ENCODE results near the gene FOXG1. TPM values are rescaled to one million over a fixed set of nuclear protein-coding genes. Genes with fewer than 3 reads are reported as not detected.

The FOXG1 gene
- 1.8 and 4.5 TPM in 2 replicates for total RNA-seq (2014; rRNA removed; shearing (Covaris generic))

DNA sequence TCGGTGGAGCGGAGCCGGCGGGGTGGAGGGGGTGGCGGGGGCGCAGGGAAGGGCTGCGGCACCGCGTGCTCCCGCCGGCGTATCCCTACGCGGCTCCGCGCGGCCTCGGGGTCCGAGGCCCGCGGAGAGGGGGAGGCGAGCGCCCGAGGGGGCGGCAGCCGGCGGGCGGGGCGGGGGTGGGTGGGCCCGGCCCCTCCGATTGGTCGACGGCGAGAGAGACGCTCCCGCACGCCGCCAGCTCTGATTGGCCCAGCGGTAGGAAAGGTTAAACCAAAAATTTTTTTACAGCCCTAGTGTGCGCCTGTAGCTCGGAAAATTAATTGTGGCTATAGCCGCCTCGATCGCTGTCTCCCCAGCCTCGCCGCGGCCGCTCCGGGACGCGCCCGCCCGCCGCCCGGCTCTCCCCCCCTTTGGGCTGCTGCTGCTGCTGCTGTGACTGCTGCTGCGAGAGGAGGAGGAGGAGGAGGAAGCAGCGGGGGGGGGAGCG is at the start of gene FOXG1:
Gene FOXG1 (plus strand): TSS at position 319 of the 487 bp plus-strand sequence. CDS start 493 bp downstream, outside the sequence.
- DNase-seq (ENCODE audit: low read depth), result peak; percentile 97

DNA sequence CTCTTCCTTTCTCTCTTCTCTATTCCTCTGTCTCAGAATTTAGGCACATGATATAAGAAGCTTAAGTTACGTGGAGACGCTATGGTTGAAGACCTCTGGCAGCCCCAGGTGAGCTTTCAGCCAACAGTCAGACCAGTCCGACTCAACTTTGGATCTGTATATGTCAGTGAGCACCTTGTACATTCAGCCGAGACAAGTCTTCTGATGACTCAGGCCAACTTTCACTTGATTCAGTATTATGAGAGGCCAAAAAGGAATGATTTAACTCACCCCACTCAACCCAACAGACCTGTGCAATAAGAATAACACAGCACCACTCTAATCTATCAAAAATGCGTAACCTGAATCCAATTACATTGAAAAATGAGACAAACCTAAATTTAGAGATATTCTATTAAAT is 47.5 kb upstream of the FOXG1 start:
- no peak for DNase-seq (ENCODE audit: low read depth)

GRCh38 chr14:28731358-28731757 is 35.2 kb upstream of the FOXG1 start:
- DNase-seq (ENCODE audit: low read depth), result no peak

DNA sequence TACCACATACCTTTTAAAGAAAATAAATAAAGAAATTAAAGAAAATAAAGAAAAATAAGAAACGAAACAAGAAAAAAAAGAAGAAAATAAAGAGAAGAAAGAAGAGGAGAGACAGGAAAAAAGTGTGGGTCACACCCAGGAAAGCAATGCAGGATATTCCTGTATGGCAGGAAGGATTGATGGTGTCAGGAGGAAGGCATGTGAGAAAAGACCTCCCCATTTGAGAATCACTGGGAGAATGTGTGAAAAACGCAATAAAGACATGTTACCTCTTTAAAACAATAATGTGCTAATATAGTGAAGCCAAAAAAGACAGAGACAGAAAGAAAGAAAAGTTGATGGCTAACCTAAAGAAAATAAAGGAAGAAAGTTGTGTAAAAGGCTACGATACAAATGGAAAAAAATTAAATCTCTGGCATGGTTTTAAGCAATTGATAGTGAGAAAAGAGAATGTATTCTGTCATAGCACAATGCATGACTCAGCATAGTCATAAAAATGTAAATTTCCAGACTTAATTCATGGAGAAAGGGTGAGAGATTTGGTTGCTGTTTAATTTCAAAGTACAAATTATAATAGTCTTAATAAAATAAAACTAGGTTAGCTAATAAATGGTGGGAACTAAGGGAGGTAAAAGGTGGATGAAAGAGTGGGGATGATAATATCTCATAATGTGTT is 24.3 kb upstream of the FOXG1 start:
- peak; percentile 36 for DNase-seq (ENCODE audit: low read depth)

DNA sequence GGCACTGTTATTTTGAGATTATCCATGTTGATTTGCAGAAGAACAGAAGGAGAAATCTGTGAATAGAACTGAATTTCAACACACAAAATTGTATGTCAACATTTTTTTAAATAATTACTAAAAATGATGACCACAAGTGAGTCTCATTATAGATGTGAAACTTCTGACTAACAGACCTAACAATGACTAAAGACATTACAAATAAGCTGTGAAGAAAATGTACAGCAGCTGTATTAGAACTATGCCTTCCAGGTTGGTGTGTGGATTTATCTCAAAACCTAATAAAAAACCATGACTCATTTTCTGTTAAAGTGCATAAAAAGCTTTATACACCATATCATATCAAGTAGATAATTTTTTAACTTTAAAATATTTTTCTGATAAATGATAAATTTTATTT is 22.5 kb upstream of the FOXG1 start:
- no peak for DNase-seq (ENCODE audit: low read depth)

GRCh38 chr14:28745176-28745575 is 21.4 kb upstream of the FOXG1 start:
- no peak for DNase-seq (ENCODE audit: low read depth)

- no peak for DNase-seq (ENCODE audit: low read depth)
These were observed 20.3 kb upstream of the FOXG1 start for GRCh38 chr14:28746247-28746646.

GRCh38 chr14:28751467-28752058 is 15.0 kb upstream of the FOXG1 start:
- DNase-seq (ENCODE audit: low read depth), result peak; percentile 77

DNA sequence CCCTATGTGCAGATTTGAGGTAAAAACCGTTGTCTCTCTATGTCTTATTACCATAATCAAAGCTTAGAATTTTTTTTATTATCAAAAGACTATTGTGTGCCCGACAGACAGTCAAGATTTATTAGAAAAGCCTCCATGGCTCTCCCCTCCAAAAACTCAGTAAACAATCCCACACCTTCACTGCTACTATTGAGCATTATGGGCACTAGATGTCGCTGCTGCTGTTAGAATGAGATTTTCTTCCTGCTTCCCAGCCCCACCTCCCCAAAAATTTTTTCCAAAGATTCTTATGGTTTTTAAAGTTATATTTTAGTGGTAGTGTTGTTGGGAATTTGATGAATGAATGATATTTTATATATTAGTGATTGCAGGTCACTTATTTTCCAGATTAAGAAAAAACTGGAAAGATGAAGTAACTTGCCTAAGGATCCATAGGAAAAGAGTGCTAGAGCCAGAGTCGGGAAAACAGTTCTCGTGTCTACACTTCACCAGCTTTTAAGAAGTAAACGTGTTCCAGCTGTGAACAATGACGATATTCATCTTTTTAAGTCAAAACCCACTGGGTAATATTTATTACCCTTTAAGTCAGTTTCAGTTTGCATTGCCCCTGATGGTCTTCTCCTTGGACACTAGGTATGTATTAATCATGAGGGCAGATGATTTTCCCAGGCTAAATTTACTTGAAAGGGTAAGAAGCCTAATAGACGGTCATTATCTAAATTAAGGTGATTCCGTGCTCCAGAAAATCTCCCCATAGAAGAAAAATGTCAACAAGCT is 12.2 kb upstream of the FOXG1 start:
- DNase-seq (ENCODE audit: low read depth), result peak; percentile 60

- no peak for DNase-seq (ENCODE audit: low read depth)
These were observed 11.3 kb upstream of the FOXG1 start for GRCh38 chr14:28755198-28755815.

DNA sequence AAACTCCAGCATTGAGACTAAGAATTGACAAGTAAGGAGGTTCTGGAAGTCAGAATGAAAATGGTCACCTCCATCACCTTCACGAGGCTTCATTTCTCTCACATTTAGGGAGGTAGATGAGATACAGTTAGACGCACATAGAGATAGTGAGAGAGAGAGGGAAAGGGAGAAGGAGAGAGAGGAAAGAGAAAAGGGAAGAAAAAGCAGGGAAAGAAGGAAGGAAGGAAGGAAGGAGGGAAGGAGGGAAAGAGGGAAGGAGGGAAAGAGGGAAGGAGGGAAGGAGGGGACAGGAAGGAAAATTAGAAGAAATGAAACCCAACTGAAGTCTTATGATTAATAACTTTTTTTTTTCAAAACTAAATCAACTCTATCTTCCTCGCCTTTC is 10.7 kb upstream of the FOXG1 start:
- DNase-seq (ENCODE audit: low read depth), result no peak

DNA sequence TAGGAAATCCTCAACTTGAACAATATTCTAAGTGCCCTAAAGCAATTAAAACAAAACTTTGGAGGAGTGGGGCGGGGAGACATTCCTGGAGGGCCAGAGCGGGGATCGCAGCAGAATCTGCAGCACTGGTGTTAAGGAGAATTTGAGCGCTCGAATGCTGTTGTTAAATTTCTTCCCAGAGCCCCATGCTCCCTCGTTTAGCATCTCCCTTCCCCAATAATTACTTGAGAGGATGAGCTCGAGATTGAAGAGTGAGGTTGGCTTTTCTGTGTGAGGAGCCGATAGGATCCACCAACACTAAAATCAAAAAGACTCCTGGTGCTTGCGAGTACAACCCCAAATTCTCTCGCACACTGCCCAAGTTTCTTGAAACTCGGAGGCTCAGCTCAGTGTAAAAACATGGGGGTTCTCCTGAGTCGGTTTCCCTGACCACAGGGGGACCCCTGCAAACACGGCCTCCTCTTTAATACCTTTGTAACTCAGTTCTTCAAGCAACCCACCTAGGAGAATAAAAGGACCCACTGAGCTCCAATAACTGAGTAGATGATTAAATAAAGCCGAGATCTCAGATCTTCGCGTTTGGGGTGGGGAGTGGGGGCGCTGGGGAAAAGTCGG is 10.2 kb upstream of the FOXG1 start:
- DNase-seq (ENCODE audit: low read depth), result no peak

DNA sequence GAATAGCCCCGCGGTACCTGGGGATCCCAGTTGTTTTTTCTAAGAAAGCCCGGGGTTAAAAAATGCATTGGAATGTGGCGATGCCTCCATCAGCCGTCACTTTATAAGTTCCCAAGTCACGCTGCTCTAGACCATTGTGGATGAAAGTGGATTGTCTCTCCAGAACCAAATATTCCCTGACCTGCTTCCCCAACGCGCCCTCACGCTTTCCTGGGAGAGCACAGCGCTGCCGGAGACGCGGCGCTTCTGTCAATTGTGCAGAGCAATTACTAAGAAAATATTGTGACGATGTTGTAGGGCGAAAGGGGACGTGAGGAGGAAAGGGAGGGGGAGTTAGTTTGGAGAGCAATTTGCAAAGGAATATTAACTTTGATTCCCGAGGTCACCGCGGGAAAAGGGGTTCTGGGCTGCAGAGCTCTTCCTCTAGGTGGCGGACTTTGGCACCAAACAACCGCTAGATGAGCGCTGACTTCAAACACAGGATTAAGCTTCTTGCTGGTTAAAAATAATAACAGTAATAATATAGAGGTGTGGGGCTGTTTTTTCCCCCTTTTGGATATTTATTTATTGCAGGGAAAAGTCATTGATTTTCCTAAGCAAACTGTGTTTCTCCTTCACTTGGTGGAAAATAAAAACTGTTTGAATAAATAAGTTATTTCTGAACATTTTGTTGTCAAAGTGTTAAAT is 9.6 kb upstream of the FOXG1 start:
- peak; percentile 58 for DNase-seq (ENCODE audit: low read depth)

GRCh38 chr14:28757786-28758185 is 8.8 kb upstream of the FOXG1 start:
- no peak for DNase-seq (ENCODE audit: low read depth)

DNA sequence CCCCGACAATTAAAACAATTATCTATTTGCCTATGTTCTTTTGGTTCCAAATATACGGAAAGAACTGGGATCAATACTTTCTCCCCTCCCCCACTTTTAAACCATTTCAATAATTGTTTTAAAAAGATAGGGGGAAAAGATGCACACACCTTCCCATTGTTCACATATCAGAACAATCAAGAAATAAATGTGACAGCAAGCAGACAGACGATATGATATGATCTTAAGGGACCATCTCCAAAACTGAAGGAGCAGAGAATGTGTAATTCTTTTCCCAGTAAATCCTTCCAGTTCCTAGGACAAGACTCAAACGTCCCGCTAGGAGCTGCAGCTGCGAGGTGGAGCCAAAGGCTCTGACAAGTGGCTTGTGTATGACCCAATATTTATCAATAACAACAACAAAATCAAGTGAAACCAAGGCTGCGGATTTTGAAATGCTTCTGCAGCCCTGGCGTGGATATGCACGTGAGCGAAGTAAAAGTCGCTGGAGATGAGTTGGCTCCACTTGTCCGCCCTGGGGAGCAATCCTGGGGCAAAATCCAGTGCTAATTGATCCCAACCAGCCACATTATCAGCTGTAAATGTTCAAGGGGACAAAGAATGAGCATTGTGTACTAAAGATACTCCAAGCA is 8.2 kb upstream of the FOXG1 start:
- no peak for DNase-seq (ENCODE audit: low read depth)

GRCh38 chr14:28758885-28759652 is 7.5 kb upstream of the FOXG1 start:
- DNase-seq (ENCODE audit: low read depth), result peak; percentile 45

DNA sequence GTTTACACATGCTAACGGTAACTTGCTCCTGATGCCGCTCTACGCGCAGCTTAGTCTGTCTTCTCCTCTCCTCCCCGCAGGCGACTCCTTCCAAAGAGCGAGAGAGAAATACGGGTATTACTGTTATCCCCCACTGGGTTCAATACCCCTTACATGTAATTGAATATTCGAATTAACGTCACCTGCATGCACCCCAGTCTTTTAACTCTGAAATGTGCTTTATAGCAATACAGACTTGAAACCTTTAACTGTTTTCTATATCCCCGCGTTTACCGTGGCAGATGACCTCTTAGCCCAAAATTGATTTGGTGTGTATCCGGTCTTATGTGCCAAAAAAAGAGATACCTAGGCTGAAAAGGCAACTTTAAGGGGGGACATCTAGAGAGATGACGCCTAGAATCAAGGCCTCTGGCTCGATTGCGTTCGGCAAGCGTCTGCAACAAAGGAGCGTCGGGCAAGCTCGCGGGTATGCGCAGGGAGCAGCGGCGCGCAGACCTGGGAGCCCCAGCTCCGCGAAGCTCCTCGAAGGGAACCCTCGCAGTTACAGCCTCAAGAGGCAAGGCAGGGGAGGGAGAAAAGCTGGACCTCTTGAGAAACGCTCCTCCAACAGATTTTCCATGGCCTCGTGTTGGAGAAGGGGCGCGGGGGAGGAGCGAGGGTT is 6.8 kb upstream of the FOXG1 start:
- DNase-seq (ENCODE audit: low read depth), result no peak

DNA sequence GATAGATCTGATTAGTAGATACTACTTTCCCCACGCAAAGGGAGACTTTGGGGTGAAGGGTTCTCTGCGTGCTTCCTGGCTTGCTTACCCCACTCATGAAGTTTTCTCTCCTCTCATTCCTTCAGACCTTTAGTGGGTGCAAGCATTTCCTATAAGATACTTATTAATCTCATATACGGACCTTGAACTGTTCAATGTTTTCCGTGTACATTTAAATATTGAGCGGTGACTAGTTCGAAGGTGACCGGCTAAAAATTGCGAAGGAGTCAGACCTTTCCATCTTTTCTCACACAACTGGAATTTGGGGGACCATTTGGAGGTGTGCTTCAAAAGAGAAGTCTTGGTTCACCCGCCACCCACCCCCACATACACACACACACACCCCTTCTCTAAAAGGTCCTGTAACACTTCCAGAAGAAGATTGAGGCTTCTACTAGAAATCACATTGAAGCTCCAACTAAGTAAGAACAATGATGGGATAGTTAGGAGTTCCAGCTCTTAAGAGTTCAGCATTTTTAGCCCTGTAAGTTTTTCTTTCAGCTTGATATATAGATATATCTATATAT is 6.1 kb upstream of the FOXG1 start:
- no peak for DNase-seq (ENCODE audit: low read depth)
